GM10266 (cell line): ENCODE results near the gene HS2ST1.

Experiments used
- DNase-seq: peaks from one replicate; pipeline ENCODE4 v3.0.0; 2012; ENCODE audit errors: extremely low spot score
- TF ChIP-seq, protein P1 (sequence below): IDR thresholded peaks from 2 replicates; pipeline ENCODE4 v1.5.1; 2012; ENCODE audit warnings: mild to moderate bottlenecking, low read depth; ENCODE audit not compliant: control insufficient read depth, insufficient read depth; ENCODE audit errors: missing control alignments

Gene HS2ST1

DNA sequence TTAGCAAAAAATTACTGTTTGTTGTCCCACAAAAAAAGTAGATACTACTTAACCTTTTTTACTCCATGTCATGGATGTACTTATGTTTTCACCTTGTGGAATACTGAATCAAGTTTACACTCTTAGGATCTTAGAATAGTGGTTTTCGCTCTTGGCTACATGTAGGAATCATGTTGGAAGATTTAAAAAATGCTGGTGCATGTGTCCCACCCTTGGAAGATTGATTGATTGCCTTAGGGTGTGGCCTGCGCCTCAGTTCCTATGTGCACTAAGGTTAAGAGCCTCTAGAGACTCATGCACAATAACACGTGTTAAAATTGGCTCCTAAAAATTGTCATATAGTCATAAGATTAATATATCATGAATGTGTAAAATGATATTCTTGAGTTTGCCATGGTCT is 25.0 kb downstream of the HS2ST1 start:
- no peak for DNase-seq
- TF ChIP-seq, protein P1, sequence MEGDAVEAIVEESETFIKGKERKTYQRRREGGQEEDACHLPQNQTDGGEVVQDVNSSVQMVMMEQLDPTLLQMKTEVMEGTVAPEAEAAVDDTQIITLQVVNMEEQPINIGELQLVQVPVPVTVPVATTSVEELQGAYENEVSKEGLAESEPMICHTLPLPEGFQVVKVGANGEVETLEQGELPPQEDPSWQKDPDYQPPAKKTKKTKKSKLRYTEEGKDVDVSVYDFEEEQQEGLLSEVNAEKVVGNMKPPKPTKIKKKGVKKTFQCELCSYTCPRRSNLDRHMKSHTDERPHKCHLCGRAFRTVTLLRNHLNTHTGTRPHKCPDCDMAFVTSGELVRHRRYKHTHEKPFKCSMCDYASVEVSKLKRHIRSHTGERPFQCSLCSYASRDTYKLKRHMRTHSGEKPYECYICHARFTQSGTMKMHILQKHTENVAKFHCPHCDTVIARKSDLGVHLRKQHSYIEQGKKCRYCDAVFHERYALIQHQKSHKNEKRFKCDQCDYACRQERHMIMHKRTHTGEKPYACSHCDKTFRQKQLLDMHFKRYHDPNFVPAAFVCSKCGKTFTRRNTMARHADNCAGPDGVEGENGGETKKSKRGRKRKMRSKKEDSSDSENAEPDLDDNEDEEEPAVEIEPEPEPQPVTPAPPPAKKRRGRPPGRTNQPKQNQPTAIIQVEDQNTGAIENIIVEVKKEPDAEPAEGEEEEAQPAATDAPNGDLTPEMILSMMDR: no peak

DNA sequence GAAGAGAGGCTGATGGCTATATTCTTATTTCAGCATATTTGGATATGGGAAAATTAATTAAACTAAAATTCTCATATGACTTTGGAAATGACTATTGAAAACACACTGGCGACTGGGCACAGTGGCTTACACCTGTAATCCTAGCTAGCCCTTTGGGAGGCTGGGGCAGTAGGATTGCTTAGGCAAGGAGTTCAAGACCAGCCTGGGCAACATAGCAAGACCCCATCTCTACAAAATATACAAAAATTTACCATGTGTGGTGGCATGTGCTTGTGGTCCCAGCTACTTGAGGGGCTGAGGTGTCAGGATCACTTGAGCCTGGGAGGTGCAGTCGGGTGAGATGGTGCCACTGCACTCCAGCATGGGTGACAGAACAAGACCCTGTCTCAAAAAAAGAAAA is 26.2 kb downstream of the HS2ST1 start:
- TF ChIP-seq, protein P1: no peak

DNA sequence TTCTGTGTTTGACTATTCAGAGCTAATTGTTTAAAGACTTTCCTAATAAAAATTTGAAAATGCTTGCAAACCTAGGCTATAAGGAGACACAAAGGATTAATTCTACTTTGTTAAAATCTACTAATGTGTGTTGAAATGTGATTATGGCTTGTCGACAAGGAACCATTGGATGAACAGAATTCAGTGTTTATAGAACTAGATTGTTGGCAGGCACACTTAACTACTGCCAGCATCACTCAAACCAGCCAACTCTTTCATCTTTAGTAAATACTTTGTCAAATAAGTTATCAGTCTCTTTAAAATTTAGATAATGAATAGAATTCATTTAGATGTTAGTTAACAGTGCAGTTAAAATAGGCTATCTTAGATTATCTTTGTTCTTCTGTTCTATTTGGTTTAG is 27.6 kb downstream of the HS2ST1 start:
- TF ChIP-seq, protein P1: no peak
- DNase-seq: no peak

More for the DNA sequence above, 26.2 kb downstream of the HS2ST1 start:
- DNase-seq: no peak

DNA sequence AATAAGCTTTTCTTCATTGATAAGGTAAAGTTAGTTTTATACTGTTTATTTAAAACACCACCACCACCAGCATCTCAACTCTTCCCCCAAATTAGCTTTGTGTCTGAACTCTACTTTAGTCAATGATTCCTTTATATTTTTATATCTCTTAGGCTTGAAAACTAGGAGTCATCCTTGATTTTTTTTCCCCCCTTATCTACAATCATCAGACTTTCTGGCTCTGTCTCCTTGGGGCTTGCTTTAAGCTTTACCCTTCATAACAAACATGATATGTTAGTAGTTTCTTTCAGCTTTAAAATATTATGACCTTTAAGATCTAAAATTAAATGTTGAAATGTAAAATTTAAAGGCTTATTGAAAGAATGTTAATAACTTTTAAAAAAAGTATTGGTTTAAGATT is 28.3 kb downstream of the HS2ST1 start:
- no peak for DNase-seq
- TF ChIP-seq, protein P1: no peak

DNA sequence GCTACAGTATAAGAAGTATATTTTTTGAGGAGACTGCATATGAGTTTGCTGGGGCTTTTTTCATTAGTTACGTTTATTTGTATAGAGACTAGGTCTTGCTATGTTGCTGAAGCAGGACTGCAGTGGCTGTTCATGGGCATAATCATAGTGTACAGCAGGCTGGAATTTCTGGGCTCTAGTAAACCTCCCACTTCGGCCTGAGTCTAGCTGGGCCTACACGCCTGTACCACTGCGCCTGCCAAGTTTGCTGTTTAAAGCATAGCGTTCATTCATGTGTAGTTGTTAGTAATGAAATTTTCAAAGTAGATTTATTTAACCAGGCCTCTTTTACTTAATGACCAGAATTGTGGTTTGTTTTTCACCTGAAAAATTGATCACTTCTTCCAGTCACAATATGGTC is 33.8 kb downstream of the HS2ST1 start:
- no peak for DNase-seq
- TF ChIP-seq, protein P1: no peak

DNA sequence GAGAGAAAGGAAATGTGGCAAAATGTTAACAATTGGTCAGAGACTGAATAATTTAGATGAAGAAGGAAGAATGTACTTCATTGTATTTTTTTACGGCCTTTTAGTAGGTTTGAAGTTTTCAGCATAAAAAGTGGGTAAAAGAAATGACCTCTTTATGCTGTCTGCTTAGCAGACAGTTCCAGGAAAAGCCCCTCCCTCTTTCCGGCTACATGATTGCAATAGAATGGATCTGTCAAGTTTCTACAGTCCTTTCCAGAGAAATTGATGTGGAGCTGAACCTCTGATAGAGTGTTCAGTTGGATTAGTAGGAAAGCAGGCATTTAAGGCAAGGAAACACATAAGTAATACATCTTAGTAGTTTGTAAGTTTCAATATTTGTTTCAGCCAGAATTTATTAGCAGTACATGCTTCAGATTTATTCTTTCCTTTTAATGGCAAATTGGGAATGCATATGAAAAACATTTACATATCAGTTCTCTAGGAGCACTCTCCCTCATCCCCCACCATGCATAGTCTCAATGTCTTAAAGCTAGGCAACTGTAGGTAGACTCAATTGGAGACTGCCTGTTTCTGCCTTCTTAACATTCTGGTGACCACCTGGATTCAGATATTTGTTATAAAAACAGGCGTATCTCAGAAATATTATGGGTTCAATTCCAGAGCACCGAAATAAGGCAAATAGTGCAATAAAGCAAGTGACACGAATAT is 36.4 kb downstream of the HS2ST1 start:
- TF ChIP-seq, protein P1: no peak
- no peak for DNase-seq

DNA sequence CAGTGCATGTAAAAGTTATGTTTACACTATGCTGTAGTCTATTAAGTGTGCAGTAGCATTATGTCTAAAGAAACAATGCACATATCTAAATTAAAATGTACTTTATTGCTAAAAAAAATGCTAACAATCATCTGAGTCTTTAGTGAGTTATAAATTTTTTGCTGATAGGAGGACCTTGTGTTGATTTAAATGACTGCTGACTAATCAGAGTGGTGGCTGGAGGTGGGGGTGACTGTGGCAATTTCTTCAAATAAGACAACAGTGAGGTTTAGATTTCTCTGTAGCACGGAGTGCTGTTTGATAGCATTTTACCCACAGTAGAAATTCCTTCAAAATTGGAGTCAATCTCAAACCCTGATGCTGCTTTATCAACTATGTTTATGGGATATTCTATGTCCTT is 37.0 kb downstream of the HS2ST1 start:
- TF ChIP-seq, protein P1: no peak
- DNase-seq: no peak
